GM12865 (cell line): ENCODE results near the gene SYNM.

ENCODE experiments used
- DNase-seq: peaks from one replicate; pipeline ENCODE4 v3.0.0; 2010; ENCODE audit warnings: low read depth
- H3K4me3 ChIP-seq: 2 replicates; pipeline ENCODE4 v1.5.1; 2011; ENCODE audit warnings: mild to moderate bottlenecking, low read depth, low read length, control low read depth
- TF ChIP-seq, protein P1 (sequence below): IDR thresholded peaks from 2 replicates; pipeline ENCODE4 v1.5.1; 2011; ENCODE audit warnings: low read length, control low read depth, low read depth, inconsistent platforms; ENCODE audit not compliant: insufficient read depth; ENCODE audit errors: missing control alignments

SYNM gene

GRCh38 chr15:99131441-99132023 is 26.7 kb downstream of the SYNM start:
- DNase-seq = no peak
- no peak overlapping the region for H3K4me3 ChIP-seq
- TF ChIP-seq, protein P1, sequence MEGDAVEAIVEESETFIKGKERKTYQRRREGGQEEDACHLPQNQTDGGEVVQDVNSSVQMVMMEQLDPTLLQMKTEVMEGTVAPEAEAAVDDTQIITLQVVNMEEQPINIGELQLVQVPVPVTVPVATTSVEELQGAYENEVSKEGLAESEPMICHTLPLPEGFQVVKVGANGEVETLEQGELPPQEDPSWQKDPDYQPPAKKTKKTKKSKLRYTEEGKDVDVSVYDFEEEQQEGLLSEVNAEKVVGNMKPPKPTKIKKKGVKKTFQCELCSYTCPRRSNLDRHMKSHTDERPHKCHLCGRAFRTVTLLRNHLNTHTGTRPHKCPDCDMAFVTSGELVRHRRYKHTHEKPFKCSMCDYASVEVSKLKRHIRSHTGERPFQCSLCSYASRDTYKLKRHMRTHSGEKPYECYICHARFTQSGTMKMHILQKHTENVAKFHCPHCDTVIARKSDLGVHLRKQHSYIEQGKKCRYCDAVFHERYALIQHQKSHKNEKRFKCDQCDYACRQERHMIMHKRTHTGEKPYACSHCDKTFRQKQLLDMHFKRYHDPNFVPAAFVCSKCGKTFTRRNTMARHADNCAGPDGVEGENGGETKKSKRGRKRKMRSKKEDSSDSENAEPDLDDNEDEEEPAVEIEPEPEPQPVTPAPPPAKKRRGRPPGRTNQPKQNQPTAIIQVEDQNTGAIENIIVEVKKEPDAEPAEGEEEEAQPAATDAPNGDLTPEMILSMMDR = no peak

DNA sequence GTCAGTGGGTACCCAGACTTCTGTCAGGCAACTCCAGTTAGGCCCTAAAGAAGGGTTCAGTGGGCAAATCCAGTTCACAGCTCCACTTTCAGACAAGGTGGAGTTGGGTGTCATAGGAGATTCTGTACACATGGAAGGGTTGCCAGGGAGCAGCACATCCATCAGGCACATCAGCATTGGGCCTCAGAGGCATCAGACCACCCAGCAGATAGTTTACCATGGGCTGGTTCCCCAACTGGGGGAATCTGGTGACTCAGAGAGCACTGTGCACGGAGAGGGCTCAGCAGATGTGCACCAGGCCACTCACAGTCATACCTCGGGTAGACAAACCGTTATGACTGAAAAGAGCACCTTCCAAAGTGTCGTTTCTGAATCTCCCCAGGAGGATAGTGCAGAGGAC is 27.2 kb downstream of the SYNM start:
- TF ChIP-seq, protein P1 = no peak
- no peak for DNase-seq
- H3K4me3 ChIP-seq = no peak overlapping the region

- TF ChIP-seq, protein P1 = no peak
- DNase-seq = no peak
- H3K4me3 ChIP-seq = no peak overlapping the region
Observed at GRCh38 chr15:99132634-99133287, 27.9 kb downstream of the SYNM start.

- DNase-seq = no peak
- no peak overlapping the region for H3K4me3 ChIP-seq
- TF ChIP-seq, protein P1 = no peak
Observed at GRCh38 chr15:99134317-99134821, 29.5 kb downstream of the SYNM start.

GRCh38 chr15:99135194-99135593 is 30.3 kb downstream of the SYNM start:
- no peak overlapping the region for H3K4me3 ChIP-seq
- TF ChIP-seq, protein P1 = no peak
- peak; percentile 68 for DNase-seq

- TF ChIP-seq, protein P1 = no peak
- no peak overlapping the region for H3K4me3 ChIP-seq
- no peak for DNase-seq
Observed at GRCh38 chr15:99137111-99137546, 32.2 kb downstream of the SYNM start.
